ENCODE data around the gene SGCD.

DNA sequence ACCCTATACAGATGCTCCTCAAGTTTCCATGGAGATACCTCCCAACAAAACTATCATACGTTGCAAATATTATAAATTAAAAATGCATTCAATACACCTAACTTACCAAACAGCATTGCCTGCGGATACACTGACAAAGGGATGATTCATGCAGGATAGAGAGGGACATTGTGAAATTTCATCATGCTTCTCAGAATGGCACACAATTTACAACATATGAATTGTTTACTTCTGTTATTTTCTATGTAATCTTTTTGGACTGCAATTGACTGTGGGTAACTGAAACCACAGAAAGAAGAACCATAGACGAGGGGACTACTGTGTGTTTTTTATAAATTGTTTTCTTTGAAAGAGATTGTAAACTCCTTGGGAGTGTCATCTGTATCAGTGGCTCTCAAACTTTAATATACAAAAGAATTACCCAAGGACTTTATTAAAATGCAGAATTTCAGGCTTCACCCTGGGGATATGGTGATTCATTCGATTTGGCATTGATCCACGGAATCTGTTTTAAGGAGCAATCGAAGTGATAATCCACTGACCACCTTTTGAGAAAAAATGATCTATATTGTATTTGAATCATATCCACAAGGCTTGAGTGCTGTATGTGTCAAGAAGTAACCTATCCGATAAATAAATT lies 146.4 kb downstream of the SGCD start:
- TF ChIP-seq, protein P1, sequence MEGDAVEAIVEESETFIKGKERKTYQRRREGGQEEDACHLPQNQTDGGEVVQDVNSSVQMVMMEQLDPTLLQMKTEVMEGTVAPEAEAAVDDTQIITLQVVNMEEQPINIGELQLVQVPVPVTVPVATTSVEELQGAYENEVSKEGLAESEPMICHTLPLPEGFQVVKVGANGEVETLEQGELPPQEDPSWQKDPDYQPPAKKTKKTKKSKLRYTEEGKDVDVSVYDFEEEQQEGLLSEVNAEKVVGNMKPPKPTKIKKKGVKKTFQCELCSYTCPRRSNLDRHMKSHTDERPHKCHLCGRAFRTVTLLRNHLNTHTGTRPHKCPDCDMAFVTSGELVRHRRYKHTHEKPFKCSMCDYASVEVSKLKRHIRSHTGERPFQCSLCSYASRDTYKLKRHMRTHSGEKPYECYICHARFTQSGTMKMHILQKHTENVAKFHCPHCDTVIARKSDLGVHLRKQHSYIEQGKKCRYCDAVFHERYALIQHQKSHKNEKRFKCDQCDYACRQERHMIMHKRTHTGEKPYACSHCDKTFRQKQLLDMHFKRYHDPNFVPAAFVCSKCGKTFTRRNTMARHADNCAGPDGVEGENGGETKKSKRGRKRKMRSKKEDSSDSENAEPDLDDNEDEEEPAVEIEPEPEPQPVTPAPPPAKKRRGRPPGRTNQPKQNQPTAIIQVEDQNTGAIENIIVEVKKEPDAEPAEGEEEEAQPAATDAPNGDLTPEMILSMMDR (IDR thresholded peaks at IDR 0.05): no peak
- no peak for TF ChIP-seq POLR2A (IDR thresholded peaks at IDR 0.05)
